HG03066 (cell line): Measurements from ENCODE around the gene GSN.

Experiments used
- ATAC-seq: cut with Tn5 transposase; IDR thresholded peaks from one replicate; pipeline ENCODE4 v1.9.1; 2021; ENCODE audit warnings: low read depth; ENCODE audit not compliant: unreplicated experiment

Gene GSN

GRCh38 chr9:121348221-121348620 lies 80.3 kb downstream of the GSN start:
- no peak for ATAC-seq

- ATAC-seq, result no peak
Measured at GRCh38 chr9:121349009-121349408, 81.0 kb downstream of the GSN start.

GRCh38 chr9:121350036-121350435 lies 82.1 kb downstream of the GSN start:
- ATAC-seq, result no peak

- ATAC-seq, result no peak
Measured at GRCh38 chr9:121350993-121351561, 83.1 kb downstream of the GSN start.

GRCh38 chr9:121353241-121354061 lies 85.5 kb downstream of the GSN start:
- peak; percentile 98 for ATAC-seq

- ATAC-seq, result peak; percentile 5
Measured at GRCh38 chr9:121354141-121354540, 86.2 kb downstream of the GSN start.

- ATAC-seq, result no peak
Measured at GRCh38 chr9:121354762-121355161, 86.8 kb downstream of the GSN start.

- no peak for ATAC-seq
Measured at GRCh38 chr9:121357011-121357410, 89.0 kb downstream of the GSN start.

GRCh38 chr9:121358751-121359150 lies 90.8 kb downstream of the GSN start:
- no peak for ATAC-seq

GRCh38 chr9:121359351-121360294 lies 91.7 kb downstream of the GSN start:
- ATAC-seq, result no peak

- ATAC-seq, result no peak
Measured at GRCh38 chr9:121360601-121361374, 92.8 kb downstream of the GSN start.

GRCh38 chr9:121362813-121363621 lies 95.1 kb downstream of the GSN start:
- ATAC-seq, result no peak

GRCh38 chr9:121363622-121363961 lies 95.6 kb downstream of the GSN start:
- ATAC-seq, result no peak

- ATAC-seq, result no peak
Measured at GRCh38 chr9:121364077-121364476, 96.1 kb downstream of the GSN start.

- no peak for ATAC-seq
Measured at GRCh38 chr9:121364886-121365285, 96.9 kb downstream of the GSN start.

- no peak for ATAC-seq
Measured at GRCh38 chr9:121365564-121365963, 97.6 kb downstream of the GSN start.

- ATAC-seq, result no peak
Measured at GRCh38 chr9:121366611-121367192, 98.7 kb downstream of the GSN start.

- no peak for ATAC-seq
Measured at GRCh38 chr9:121367306-121368137, 99.6 kb downstream of the GSN start.

GRCh38 chr9:121368138-121368522 lies 100.2 kb downstream of the GSN start:
- no peak for ATAC-seq
